Measurements from ENCODE around the gene CST6. TPM values are rescaled to one million over a fixed set of nuclear protein-coding genes. Genes with fewer than 3 reads are reported as not detected.
A peak's percentile ranks its signal among the peaks of the same experiment; 100 is the strongest.

CST6 gene, protein sequence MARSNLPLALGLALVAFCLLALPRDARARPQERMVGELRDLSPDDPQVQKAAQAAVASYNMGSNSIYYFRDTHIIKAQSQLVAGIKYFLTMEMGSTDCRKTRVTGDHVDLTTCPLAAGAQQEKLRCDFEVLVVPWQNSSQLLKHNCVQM
- total RNA-seq (not detected), polyA plus RNA-seq (not detected)

DNA sequence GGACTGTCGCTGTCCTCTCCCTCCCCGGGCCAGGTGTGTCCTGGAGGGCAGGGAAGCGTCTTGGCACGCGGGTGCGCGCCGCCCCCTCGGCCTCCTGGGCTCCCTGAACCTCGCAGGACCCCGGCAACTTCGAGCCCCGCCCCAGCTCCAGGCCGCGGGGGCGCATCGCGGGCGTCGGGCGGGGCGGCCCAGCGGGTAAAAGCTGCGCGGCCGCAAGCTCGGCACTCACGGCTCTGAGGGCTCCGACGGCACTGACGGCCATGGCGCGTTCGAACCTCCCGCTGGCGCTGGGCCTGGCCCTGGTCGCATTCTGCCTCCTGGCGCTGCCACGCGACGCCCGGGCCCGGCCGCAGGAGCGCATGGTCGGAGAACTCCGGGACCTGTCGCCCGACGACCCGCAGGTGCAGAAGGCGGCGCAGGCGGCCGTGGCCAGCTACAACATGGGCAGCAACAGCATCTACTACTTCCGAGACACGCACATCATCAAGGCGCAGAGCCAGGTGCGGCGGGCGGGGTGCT, at the start of gene CST6:
CST6 (plus strand) TSS at position 224 of the 519 bp plus-strand sequence; CDS start at position 261, 37 bp downstream.
- no peak within 1 kb of the TSS for H3K9ac ChIP-seq (ENCODE audit: low read depth in 1 of 2, low read length in 2 of 2)
- H3K27ac ChIP-seq (ENCODE audit: low read depth in 1 of 2, low read length in 2 of 2), result no peak within 1 kb of the TSS
- H3K36me3 ChIP-seq (ENCODE audit: control insufficient read depth in 4 of 4, insufficient read depth in 3 of 4, low read depth in 1 of 4, low read length in 3 of 4), result no peaks in the 10 kb centered on the region
- no peak for DNase-seq (ENCODE audit: low spot score)
- H3K4me1 ChIP-seq (ENCODE audit: control insufficient read depth in 4 of 4, insufficient read depth in 4 of 4, low read length in 3 of 4), result peaks cover 0 to 4% (median under 1%) of the 10 kb centered on the region in 4 donors
- WGBS, result 9% methylated on average over 61 of the region's 61 CpGs
- TF ChIP-seq NR2F2 (IDR thresholded peaks at IDR 0.05) (no peak), SP1 (IDR thresholded peaks at IDR 0.05) (no peak), FOXA2 (IDR thresholded peaks at IDR 0.05) (no peak)
- TF ChIP-seq, protein P1, sequence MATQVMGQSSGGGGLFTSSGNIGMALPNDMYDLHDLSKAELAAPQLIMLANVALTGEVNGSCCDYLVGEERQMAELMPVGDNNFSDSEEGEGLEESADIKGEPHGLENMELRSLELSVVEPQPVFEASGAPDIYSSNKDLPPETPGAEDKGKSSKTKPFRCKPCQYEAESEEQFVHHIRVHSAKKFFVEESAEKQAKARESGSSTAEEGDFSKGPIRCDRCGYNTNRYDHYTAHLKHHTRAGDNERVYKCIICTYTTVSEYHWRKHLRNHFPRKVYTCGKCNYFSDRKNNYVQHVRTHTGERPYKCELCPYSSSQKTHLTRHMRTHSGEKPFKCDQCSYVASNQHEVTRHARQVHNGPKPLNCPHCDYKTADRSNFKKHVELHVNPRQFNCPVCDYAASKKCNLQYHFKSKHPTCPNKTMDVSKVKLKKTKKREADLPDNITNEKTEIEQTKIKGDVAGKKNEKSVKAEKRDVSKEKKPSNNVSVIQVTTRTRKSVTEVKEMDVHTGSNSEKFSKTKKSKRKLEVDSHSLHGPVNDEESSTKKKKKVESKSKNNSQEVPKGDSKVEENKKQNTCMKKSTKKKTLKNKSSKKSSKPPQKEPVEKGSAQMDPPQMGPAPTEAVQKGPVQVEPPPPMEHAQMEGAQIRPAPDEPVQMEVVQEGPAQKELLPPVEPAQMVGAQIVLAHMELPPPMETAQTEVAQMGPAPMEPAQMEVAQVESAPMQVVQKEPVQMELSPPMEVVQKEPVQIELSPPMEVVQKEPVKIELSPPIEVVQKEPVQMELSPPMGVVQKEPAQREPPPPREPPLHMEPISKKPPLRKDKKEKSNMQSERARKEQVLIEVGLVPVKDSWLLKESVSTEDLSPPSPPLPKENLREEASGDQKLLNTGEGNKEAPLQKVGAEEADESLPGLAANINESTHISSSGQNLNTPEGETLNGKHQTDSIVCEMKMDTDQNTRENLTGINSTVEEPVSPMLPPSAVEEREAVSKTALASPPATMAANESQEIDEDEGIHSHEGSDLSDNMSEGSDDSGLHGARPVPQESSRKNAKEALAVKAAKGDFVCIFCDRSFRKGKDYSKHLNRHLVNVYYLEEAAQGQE (IDR thresholded peaks at IDR 0.05), result no peak
- H3K4me3 ChIP-seq (ENCODE audit: low read depth in 1 of 3, low read length in 3 of 3), result no peak within 1 kb of the TSS
- H3K27me3 ChIP-seq (ENCODE audit: control insufficient read depth in 4 of 4, insufficient read depth in 4 of 4, low read length in 3 of 4), result peaks cover 0 to 14% (median 0%) of the 10 kb centered on the region in 4 donors
- H3K9me3 ChIP-seq (ENCODE audit: control insufficient read depth in 4 of 4, low read length in 3 of 4), result no peaks in the 10 kb centered on the region

DNA sequence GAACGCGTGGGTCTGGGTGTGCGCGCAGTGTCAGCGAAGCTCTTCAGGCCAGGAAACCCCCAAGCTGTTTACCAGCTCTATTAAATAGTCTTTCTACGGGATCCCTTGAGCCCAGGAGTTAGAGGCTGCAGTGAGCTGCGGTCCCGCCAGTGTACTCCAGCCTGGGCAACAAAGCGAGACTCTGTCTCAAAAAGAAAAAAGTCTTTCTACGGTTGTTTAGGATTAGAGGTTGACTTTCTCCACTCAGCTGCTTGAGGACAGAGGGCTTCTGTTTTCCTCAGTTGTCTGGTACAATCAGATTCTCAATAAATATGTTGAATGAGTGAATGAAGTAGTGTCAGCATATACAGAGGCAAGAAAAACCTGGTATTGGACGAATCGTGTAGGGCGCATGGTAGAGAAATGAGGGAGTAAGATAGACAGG, 49.7 kb upstream of the CST6 start:
- DNase-seq (ENCODE audit: low spot score), result no peak
- no peak for TF ChIP-seq EGR1 (IDR thresholded peaks at IDR 0.05; ENCODE audit: low read depth in 2 of 2)
- no peak for TF ChIP-seq HNF4A (conservative IDR thresholded peaks at IDR 0.05)
- TF ChIP-seq YY1 (IDR thresholded peaks at IDR 0.05), result no peak
- TF ChIP-seq FOXA1 (IDR thresholded peaks at IDR 0.05), result no peak
- TF ChIP-seq JUND (IDR thresholded peaks at IDR 0.05), result no peak
- TF ChIP-seq, protein P2, sequence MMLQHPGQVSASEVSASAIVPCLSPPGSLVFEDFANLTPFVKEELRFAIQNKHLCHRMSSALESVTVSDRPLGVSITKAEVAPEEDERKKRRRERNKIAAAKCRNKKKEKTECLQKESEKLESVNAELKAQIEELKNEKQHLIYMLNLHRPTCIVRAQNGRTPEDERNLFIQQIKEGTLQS (IDR thresholded peaks at IDR 0.05), result no peak
- no peak for TF ChIP-seq SP1 (IDR thresholded peaks at IDR 0.05)
- TF ChIP-seq, protein P3, sequence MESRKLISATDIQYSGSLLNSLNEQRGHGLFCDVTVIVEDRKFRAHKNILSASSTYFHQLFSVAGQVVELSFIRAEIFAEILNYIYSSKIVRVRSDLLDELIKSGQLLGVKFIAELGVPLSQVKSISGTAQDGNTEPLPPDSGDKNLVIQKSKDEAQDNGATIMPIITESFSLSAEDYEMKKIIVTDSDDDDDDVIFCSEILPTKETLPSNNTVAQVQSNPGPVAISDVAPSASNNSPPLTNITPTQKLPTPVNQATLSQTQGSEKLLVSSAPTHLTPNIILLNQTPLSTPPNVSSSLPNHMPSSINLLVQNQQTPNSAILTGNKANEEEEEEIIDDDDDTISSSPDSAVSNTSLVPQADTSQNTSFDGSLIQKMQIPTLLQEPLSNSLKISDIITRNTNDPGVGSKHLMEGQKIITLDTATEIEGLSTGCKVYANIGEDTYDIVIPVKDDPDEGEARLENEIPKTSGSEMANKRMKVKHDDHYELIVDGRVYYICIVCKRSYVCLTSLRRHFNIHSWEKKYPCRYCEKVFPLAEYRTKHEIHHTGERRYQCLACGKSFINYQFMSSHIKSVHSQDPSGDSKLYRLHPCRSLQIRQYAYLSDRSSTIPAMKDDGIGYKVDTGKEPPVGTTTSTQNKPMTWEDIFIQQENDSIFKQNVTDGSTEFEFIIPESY (IDR thresholded peaks at IDR 0.05), result no peak
- TF ChIP-seq FOXA2 (IDR thresholded peaks at IDR 0.05), result no peak
- no peak for TF ChIP-seq GABPA (IDR thresholded peaks at IDR 0.05 in 1 of 2, conservative IDR thresholded peaks at IDR 0.05 in 1 of 2)
- TF ChIP-seq, protein P1 (IDR thresholded peaks at IDR 0.05), result no peak
- TF ChIP-seq NR2F2 (IDR thresholded peaks at IDR 0.05), result no peak
- TF ChIP-seq, protein P4, sequence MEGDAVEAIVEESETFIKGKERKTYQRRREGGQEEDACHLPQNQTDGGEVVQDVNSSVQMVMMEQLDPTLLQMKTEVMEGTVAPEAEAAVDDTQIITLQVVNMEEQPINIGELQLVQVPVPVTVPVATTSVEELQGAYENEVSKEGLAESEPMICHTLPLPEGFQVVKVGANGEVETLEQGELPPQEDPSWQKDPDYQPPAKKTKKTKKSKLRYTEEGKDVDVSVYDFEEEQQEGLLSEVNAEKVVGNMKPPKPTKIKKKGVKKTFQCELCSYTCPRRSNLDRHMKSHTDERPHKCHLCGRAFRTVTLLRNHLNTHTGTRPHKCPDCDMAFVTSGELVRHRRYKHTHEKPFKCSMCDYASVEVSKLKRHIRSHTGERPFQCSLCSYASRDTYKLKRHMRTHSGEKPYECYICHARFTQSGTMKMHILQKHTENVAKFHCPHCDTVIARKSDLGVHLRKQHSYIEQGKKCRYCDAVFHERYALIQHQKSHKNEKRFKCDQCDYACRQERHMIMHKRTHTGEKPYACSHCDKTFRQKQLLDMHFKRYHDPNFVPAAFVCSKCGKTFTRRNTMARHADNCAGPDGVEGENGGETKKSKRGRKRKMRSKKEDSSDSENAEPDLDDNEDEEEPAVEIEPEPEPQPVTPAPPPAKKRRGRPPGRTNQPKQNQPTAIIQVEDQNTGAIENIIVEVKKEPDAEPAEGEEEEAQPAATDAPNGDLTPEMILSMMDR (IDR thresholded peaks at IDR 0.05; ENCODE audit: low read depth, low read length, missing input control), result no peak
- no peak for TF ChIP-seq TAF1 (conservative IDR thresholded peaks at IDR 0.05)
- TF ChIP-seq, protein P5, sequence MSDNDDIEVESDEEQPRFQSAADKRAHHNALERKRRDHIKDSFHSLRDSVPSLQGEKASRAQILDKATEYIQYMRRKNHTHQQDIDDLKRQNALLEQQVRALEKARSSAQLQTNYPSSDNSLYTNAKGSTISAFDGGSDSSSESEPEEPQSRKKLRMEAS (IDR thresholded peaks at IDR 0.05), result no peak
- no peak for TF ChIP-seq RXRA (IDR thresholded peaks at IDR 0.05)
- no peak for TF ChIP-seq RAD21 (IDR thresholded peaks at IDR 0.05)
- no peak for TF ChIP-seq HNF4G (IDR thresholded peaks at IDR 0.05)
- no peaks in the 10 kb centered on the region for H3K9me3 ChIP-seq (ENCODE audit: control insufficient read depth in 4 of 4, low read length in 3 of 4)
- 8% methylated on average over 13 of the region's 13 CpGs for WGBS
- peaks cover 15 to 30% (median 18%) of the 10 kb centered on the region in 4 donors for H3K36me3 ChIP-seq (ENCODE audit: control insufficient read depth in 4 of 4, insufficient read depth in 3 of 4, low read depth in 1 of 4, low read length in 3 of 4)
- no peaks in the 10 kb centered on the region for H3K27me3 ChIP-seq (ENCODE audit: control insufficient read depth in 4 of 4, insufficient read depth in 4 of 4, low read length in 3 of 4)
- peaks cover 5 to 21% (median 18%) of the 10 kb centered on the region in 4 donors for H3K4me1 ChIP-seq (ENCODE audit: control insufficient read depth in 4 of 4, insufficient read depth in 4 of 4, low read length in 3 of 4)
- peak overlapping the region in 1 of 2 donors; percentile 83 for H3K9ac ChIP-seq (ENCODE audit: low read depth in 1 of 2, low read length in 2 of 2)
- H3K27ac ChIP-seq (ENCODE audit: low read depth in 1 of 2, low read length in 2 of 2), result no peak overlapping the region
- peak overlapping the region; percentile 81 to 88 (median 87) for H3K4me3 ChIP-seq (ENCODE audit: low read depth in 1 of 3, low read length in 3 of 3)

Data from liver (tissue), 9 donors.